NCI-H69 (cell line): ENCODE data around the gene GATA1.

Experiments
- DNase-seq: peaks from one replicate; lab custom pipeline; 2025; lab: John Stamatoyannopoulos, UW

Gene GATA1

GRCh38 chrX:48786341-48786800 is at the start of gene GATA1:
TSS of gene GATA1 (plus strand) at chrX:48786590. CDS start at chrX:48791110, 4,520 bp downstream.
- DNase-seq: no peak

GRCh38 chrX:48736878-48737212 is 49.5 kb upstream of the GATA1 start:
- DNase-seq: no peak

- peak; percentile 98 for DNase-seq
Measured at GRCh38 chrX:48737213-48737938, 49.0 kb upstream of the GATA1 start.

- DNase-seq: no peak
Measured at GRCh38 chrX:48737940-48738339, 48.5 kb upstream of the GATA1 start.

GRCh38 chrX:48741834-48742233 is 44.6 kb upstream of the GATA1 start:
- no peak for DNase-seq

GRCh38 chrX:48745222-48745621 is 41.2 kb upstream of the GATA1 start:
- no peak for DNase-seq

GRCh38 chrX:48747415-48748016 is 38.9 kb upstream of the GATA1 start:
- DNase-seq: no peak

GRCh38 chrX:48749182-48749581 is 37.2 kb upstream of the GATA1 start:
- no peak for DNase-seq

- no peak for DNase-seq
Measured at GRCh38 chrX:48751343-48751742, 35.0 kb upstream of the GATA1 start.

- DNase-seq: no peak
Measured at GRCh38 chrX:48752498-48752897, 33.9 kb upstream of the GATA1 start.

GRCh38 chrX:48753708-48754228 is 32.6 kb upstream of the GATA1 start:
- no peak for DNase-seq

GRCh38 chrX:48754238-48754637 is 32.2 kb upstream of the GATA1 start:
- no peak for DNase-seq

GRCh38 chrX:48761674-48762471 is 24.5 kb upstream of the GATA1 start, which contains the start of gene GLOD5:
TSS of gene GLOD5 (plus strand) at chrX:48761747. CDS start at chrX:48761791, 44 bp downstream.
- peak; percentile 85 for DNase-seq

GRCh38 chrX:48769230-48769629 is 17.2 kb upstream of the GATA1 start:
- no peak for DNase-seq

- no peak for DNase-seq
Measured at GRCh38 chrX:48770296-48770695, 16.1 kb upstream of the GATA1 start.

GRCh38 chrX:48772602-48773001 is 13.8 kb upstream of the GATA1 start:
- no peak for DNase-seq

- no peak for DNase-seq
Measured at GRCh38 chrX:48776818-48777439, 9.5 kb upstream of the GATA1 start.

- DNase-seq: no peak
Measured at GRCh38 chrX:48779399-48779798, 7.0 kb upstream of the GATA1 start.

- DNase-seq: no peak
Measured at GRCh38 chrX:48781705-48782104, 4.7 kb upstream of the GATA1 start.

- DNase-seq: no peak
Measured at GRCh38 chrX:48782216-48782615, 4.2 kb upstream of the GATA1 start.

GRCh38 chrX:48782795-48783194 is 3.6 kb upstream of the GATA1 start:
- DNase-seq: no peak

GRCh38 chrX:48784726-48785125 is 1.7 kb upstream of the GATA1 start:
- DNase-seq: no peak
